Pulmonary artery endothelial cell (primary cell): ENCODE data around the gene ADAMTSL3. TPM values are rescaled to one million over a fixed set of nuclear protein-coding genes. Genes with fewer than 3 reads are reported as not detected.
"Not testable (repeated sequence)": the region's sequence is repeated elsewhere in the genome, so short reads cannot be mapped to it uniquely, and the experiment has no call there.

Experiments used
- DNase-seq: peaks from one replicate; pipeline ENCODE4 v3.0.0-alpha.2; 2011; ENCODE audit warnings: low read depth, low spot score
- total RNA-seq: library from RNA; depleted of rRNA; stranded (reverse); fragments of >200 nt; gene quantifications from 2 replicates; pipeline ENCODE4 v1.2.3, GENCODE V29; 2014

ADAMTSL3 gene
- total RNA-seq, 1 donor from 2014 or later: not detected

- DNase-seq: no peak
Measured at GRCh38 chr15:83747050-83747717, 93.3 kb downstream of the ADAMTSL3 start.

DNA sequence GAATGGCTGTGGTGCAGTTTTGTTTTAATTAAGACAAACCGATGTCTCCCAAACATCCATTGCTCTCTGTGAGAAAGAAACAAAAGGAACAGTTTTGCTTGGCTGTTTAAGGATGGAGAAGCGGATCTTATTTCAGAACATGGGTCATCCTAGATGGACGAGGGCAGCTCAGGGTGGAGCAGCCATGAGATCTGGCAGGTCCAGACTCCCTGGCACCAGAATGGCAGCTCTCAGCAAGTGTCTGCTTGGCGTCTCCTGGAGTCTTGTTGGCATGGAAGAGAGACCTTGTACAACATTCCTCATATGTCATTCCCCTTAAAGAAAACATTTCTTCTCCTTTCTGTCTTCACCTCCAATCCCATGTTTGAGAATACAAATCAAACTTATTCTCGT, 93.8 kb downstream of the ADAMTSL3 start:
- no peak for DNase-seq

- no peak for DNase-seq
Measured at GRCh38 chr15:83753872-83754493, 100.1 kb downstream of the ADAMTSL3 start.

GRCh38 chr15:83757291-83757690, 103.4 kb downstream of the ADAMTSL3 start:
- not testable (repeated sequence) for DNase-seq

GRCh38 chr15:83762367-83762766, 108.4 kb downstream of the ADAMTSL3 start:
- no peak for DNase-seq

- no peak for DNase-seq
Measured at GRCh38 chr15:83764201-83764838, 110.4 kb downstream of the ADAMTSL3 start.

- DNase-seq: no peak
Measured at GRCh38 chr15:83766339-83766738, 112.4 kb downstream of the ADAMTSL3 start.

DNA sequence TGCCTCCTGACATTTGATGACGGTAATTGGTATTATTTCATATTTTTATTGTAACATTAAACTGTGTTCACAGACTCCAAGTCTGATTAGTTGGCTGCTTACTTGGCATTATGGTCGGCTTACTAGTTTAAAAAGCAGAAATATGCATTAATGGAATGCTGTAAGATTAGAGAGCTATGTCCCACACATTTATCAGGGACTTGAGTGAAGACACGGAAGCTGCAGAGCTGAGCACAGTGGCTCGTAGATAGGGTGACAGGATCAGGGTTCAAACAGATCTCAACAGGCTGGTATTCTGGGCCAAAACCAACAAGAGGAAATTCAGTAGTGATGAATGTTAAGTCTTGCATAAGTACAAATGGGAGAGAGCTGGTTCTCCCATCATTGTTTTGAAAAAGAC, 113.8 kb downstream of the ADAMTSL3 start:
- no peak for DNase-seq

DNA sequence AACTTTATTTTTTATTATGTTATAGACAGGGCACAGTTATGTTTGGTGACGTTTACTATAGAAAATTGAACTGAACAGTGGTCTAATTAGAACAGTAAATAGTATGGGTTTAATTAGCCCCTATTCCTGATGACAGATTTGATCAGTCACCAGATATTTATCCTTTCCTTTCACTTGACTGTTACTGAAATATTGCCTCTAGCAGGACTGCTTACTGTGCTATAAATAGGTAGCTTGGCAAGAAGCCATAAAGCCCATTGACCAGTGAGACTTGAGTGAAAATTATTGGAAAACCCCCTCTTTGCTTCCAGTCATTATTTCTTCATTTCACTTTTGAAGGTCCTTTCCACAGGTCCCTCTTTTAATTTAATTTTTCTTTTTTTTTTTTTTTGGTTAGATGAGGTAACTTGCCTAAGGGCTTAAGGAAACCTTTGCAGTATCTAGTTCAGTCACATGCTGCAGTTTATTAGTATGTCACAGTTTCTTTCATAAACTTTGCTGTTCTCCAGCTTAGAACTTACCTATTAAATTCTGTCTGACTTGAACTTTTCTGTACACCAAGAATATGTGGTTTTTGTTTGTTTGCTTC, 115.6 kb downstream of the ADAMTSL3 start:
- DNase-seq: no peak

DNA sequence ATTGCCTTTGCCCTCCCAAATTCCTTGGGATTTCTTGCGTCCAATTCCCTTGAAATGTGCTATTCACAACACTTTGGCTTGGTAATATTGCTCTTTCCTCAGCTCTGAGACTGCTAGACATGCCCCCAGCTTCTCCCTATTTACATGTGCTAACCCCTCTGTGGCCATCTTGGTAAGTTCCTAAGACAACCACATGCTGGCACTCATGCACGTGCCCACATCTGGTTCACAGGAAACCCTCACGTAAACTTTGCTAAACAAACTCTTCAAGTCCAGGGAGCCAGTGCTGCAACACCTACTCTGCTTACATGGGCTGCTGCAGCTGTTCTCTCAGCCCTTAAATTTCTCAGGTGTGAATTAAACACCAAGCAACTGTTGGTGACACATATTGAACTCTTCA, 121.8 kb downstream of the ADAMTSL3 start:
- DNase-seq: no peak

DNA sequence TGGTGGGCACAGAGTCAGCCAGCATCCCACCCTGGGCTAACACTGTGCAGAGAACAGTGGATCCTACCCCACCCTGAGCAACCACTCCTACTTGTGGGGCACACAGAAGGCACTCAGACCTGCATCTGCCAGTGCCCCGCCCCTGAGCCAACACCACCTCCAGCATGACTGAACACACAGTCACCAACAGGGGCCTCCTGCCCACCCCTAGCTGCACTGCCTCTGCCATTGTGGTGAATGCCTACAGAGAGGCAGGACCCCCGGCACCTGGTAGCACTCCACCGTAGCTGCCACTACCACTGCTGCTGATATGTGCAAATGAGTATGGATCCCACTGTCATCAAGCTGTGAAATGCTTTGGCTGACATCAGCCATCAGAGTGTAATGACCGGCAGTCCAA, 123.1 kb downstream of the ADAMTSL3 start:
- no peak for DNase-seq

DNA sequence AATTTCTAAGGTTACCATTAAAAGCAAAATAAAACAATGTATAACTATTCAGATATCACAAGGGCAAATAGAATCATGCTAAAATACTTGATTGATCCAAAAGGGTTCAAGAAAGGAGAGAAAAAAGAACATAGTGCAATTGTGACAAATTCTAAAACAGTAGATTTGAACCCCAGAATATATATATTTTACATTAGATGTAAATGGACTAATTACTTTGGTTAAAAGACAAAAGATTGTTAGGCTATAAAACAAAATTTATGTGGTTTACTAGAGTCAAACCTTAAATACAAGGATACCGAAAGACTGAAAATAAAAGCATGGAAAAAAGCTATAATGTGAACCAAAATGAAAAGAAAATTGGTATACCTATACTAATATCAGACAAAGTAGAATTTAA, 129.3 kb downstream of the ADAMTSL3 start:
- DNase-seq: no peak

DNA sequence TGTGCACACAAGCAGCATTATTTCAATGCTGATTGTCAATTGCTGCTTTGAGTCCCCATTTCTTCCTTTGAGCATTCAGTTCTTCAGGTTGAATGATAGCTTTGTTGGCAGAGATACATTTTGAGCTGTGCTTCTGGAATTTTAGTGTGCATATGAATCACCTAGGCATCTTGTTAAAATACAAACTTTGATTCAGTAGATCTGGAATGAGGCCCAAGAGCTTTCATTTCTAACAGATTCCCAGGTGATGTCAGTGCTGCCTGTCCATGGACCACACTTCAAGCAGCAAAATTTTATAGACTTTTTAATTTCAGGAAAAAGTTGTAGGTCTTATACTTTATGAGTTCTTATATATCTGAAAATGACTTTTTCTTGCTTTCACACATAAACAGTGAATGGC, 131.1 kb downstream of the ADAMTSL3 start:
- DNase-seq: no peak

DNA sequence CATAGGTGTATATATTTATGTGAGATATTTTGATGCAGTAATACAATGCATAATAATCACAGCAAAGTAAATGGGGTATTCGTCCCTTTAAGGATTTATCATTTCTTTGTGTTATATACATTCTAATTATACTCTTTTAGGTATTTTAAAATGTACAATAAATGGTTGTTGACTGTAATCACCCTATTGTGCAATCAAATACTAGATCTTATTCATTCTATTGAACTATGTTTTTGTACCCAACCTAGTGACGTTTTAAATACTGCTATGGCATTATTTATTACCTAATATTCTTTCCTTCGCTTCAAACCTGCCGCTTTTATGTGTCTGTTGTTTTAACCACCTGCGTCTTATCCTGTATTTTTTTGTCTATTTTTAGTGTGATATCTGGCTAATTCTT, 132.4 kb downstream of the ADAMTSL3 start:
- no peak for DNase-seq

GRCh38 chr15:83793069-83793468, 139.1 kb downstream of the ADAMTSL3 start:
- DNase-seq: no peak

DNA sequence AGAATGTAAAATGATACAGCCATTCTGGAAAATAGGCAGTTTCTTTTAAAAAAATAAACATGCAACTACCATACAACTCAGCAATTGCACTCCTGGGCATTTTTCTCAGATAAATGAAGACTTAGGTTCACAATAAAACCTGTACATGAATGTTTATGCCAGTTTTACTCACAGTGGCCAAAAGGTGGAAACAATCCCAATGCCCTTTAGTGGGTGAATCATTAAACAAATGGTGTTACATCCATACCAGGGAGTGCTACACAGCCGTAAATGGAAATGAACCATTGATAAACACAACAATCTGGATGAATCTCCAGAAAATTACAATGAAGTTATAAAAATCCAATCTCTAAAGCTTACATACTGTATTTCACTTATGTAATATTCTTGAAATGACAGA, 140.3 kb downstream of the ADAMTSL3 start:
- DNase-seq: no peak

- no peak for DNase-seq
Measured at GRCh38 chr15:83809345-83809744, 155.4 kb downstream of the ADAMTSL3 start.

DNA sequence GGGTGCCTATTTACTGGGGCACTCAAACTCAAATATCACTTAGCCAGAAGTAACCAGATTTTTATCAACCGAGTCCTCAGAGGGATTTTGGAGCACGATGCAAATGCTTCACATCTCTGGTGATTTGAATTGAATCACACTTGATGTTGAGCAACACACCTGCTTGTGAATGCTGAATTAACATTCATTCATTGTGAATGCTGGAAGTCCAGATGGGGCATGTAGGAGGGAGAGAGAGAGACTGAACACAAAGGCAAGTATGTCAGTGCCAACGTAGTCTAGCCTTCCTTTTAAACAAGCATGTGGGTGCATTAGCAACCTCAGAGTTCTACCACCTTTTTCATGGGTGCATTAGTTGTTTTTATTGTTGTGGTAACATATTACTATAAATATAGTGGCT, 156.2 kb downstream of the ADAMTSL3 start:
- no peak for DNase-seq

DNA sequence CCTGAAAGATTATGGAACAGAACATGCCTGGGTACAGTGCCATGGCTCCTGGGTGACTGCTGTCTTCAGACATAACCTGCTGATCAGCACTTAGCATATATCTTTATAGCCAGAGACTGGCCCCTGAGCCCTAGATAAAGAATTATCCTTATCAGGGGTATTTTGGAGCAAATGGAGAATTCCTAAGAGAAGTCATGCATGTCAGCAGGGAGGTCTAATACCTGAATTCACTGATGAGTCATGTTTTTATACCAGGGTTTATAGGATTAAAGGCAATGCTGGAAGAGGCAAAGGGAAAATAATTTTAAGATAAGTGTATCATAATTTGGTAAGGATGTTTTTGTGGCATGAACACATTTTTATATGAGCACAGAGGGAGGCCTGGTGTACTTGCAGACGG, 159.8 kb downstream of the ADAMTSL3 start:
- DNase-seq: no peak

GRCh38 chr15:83815506-83815905, 161.6 kb downstream of the ADAMTSL3 start:
- DNase-seq: no peak

DNA sequence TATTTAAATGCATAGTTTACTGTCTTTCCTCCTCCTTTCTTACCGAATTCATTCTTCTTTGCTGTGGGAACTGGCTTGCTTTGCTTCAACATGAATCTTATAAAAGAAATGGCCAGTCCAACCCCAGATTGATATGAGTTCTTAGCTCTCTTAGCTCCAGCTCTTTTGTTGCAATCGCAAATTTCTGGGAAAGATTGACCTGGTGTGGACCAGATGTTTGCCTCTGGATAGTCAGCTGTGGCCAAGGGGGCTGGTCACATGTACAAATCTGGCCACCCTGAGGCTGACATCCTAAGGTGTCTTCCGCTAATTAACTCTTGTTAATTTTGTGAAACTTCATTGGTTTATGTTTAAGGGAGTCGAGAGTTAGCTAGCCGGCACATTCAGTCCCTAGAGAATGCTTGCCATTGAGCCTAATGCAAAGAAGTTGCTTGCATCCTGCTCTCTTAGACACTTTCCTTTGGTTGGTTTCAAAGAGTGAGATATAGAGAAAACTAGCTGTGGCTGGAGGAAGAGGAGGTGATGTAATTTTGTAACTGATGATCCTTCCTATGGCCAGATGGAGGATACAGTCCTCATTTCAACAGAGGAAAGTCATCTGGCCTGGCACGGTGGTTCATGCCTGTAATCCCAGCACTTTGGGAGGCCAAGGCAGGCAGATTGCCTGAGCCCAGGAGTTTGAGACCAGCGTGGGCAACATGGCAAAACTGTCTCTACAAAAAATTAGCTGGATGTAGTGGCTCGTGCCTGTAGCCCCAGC, 162.4 kb downstream of the ADAMTSL3 start:
- no peak for DNase-seq

- DNase-seq: no peak
Measured at GRCh38 chr15:83818591-83818990, 164.7 kb downstream of the ADAMTSL3 start.
